ENCODE results near the gene IGF2BP3.
"Not testable (repeated sequence)": the region's sequence is repeated elsewhere in the genome, so short reads cannot be mapped to it uniquely, and the experiment has no call there.

DNA sequence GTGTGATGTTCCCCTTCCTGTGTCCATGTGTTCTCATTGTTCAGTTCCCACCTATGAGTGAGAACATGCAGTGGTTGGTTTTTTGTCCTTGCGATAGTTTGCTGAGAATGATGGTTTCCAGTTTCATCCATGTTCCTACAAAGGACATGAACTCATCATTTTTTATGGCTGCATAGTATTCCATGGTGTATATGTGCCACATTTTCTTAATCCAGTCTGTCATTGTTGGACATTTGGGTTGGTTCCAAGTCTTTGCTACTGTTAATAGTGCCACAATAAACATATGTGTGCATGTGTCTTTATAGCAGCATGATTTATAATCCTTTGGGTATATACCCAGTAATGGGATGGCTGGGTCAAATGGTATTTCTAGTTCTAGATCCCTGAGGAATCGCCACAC lies 72.2 kb downstream of the IGF2BP3 start:
- TF ChIP-seq, protein P1, sequence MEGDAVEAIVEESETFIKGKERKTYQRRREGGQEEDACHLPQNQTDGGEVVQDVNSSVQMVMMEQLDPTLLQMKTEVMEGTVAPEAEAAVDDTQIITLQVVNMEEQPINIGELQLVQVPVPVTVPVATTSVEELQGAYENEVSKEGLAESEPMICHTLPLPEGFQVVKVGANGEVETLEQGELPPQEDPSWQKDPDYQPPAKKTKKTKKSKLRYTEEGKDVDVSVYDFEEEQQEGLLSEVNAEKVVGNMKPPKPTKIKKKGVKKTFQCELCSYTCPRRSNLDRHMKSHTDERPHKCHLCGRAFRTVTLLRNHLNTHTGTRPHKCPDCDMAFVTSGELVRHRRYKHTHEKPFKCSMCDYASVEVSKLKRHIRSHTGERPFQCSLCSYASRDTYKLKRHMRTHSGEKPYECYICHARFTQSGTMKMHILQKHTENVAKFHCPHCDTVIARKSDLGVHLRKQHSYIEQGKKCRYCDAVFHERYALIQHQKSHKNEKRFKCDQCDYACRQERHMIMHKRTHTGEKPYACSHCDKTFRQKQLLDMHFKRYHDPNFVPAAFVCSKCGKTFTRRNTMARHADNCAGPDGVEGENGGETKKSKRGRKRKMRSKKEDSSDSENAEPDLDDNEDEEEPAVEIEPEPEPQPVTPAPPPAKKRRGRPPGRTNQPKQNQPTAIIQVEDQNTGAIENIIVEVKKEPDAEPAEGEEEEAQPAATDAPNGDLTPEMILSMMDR (IDR thresholded peaks at IDR 0.05): not testable (repeated sequence)
- TF ChIP-seq POLR2AphosphoS5 (IDR thresholded peaks at IDR 0.05): not testable (repeated sequence)

All from breast epithelium (tissue), 3 donors.